Kidney (tissue), 14 donors: ENCODE data around the gene SIRPA. TPM values are rescaled to one million over a fixed set of nuclear protein-coding genes. Genes with fewer than 3 reads are reported as not detected.

Experiments used
- DNase-seq, 5 donors: peaks; one replicate each; pipeline ENCODE4 v3.0.0-alpha.2; 2013 to 2020
- FAIRE-seq: peaks from 2 replicates; lab custom pipeline; 2012; peaks lifted over from hg19 to GRCh38; lab: Jason Lieb, UNC
- H3K27ac ChIP-seq, 2 donors: one replicate each; pipeline ENCODE4 v1.7.0; 2013; ENCODE audit warnings: low read depth in 2 of 2, low read length in 2 of 2, inconsistent platforms in 1 of 2
- H3K27me3 ChIP-seq: one replicate; pipeline ENCODE4 v1.7.1; 2013; ENCODE audit warnings: low read length, inconsistent platforms; ENCODE audit not compliant: control insufficient read depth, insufficient read depth
- H3K36me3 ChIP-seq, 3 donors: one replicate each; pipeline versions ENCODE4 v1.7.0 to v1.7.1; 2013; ENCODE audit warnings: low read length in 3 of 3, control low read depth in 1 of 3, inconsistent platforms in 1 of 3; ENCODE audit not compliant: insufficient read depth in 3 of 3, control insufficient read depth in 2 of 3
- H3K4me1 ChIP-seq, 3 donors: one replicate each; pipeline versions ENCODE4 v1.7.0 to v1.7.1; 2013; ENCODE audit warnings: low read length in 3 of 3, inconsistent platforms in 1 of 3, low read depth in 1 of 3; ENCODE audit not compliant: control insufficient read depth in 2 of 3, insufficient read depth in 2 of 3
- H3K4me3 ChIP-seq, 3 donors: one replicate each; pipeline versions ENCODE4 v1.7.0 to v1.8.1; 2013; ENCODE audit warnings: low read length in 3 of 3, control low read depth in 1 of 3, inconsistent platforms in 1 of 3
- H3K9ac ChIP-seq, 3 donors: one replicate each; pipeline versions ENCODE4 v1.7.0 to v1.7.1; 2013; ENCODE audit warnings: low read length in 3 of 3, control low read depth in 1 of 3, inconsistent platforms in 1 of 3
- H3K9me3 ChIP-seq, 3 donors: one replicate each; pipeline versions ENCODE4 v1.7.0 to v1.7.1; 2013; ENCODE audit warnings: low read length in 3 of 3, control low read depth in 1 of 3, inconsistent platforms in 1 of 3; ENCODE audit not compliant: control insufficient read depth in 2 of 3, insufficient read depth in 1 of 3
- CTCF ChIP-seq: IDR thresholded peaks from 3 replicates; pipeline ENCODE4 v1.5.1; 2012; ENCODE audit warnings: mild to moderate bottlenecking, moderate library complexity, borderline replicate concordance; ENCODE audit not compliant: insufficient read depth; ENCODE audit errors: extremely low read depth
- intact Hi-C: fragments of 100-400 bp; cut with DNase I; formaldehyde crosslinking; loops from one replicate; pipeline ENCODE4 v1.11.1; 2022
- polyA plus RNA-seq: library from polyadenylated mRNA; stranded (reverse); fragments of 350-450 nt; fragmentation: Illumina TruSeq; extraction: RNeasy Lipid Tissue Mini Kit (QIAGEN cat#74804); gene quantifications from one replicate; pipeline ENCODE4 v1.2.3, GENCODE V29; 2014; ENCODE audit warnings: low read depth, low replicate concordance; ENCODE audit not compliant: insufficient read depth
- total RNA-seq: library from RNA; stranded (reverse); fragmentation: NEBNext Ultra II Directional; extraction: Animal tissue kit (Norgen Biotek cat#: 25700); gene quantifications from one replicate; pipeline ENCODE4 v1.2.1, GENCODE V29; 2021
- donor health status: control.
- donor health status: control.
- donor health status: control.
- donor health status: control.
- donor health status: control.
- donor health status: DM: yes; HTN: yes; CAD: no.
- donor health status: Normal renal cell carcinoma (clear cell type).

SIRPA gene
- total and polyA plus RNA-seq, 2 donors from 2014 or later = 24.7 to 46.6 TPM

GRCh38 chr20:1950836-1951235 is 55.6 kb downstream of the SIRPA start:
- FAIRE-seq (no peak), DNase-seq (no peak)
- no peak for TF ChIP-seq CTCF
- no peaks in the 10 kb centered on the region for H3K9me3 ChIP-seq
- intact Hi-C loops = no loop called here
- H3K27ac ChIP-seq = no peak overlapping the region
- H3K4me3 ChIP-seq = no peak overlapping the region
- H3K9ac ChIP-seq = no peak overlapping the region
- H3K36me3 ChIP-seq = no peaks in the 10 kb centered on the region
- H3K4me1 ChIP-seq = peaks cover 0 to 6% (median 0%) of the 10 kb centered on the region in 3 donors
- H3K27me3 ChIP-seq = peaks cover 2% of the 10 kb centered on the region

GRCh38 chr20:1951436-1952115 is 56.4 kb downstream of the SIRPA start:
- intact Hi-C loops = no loop called here
- H3K9ac ChIP-seq = no peak overlapping the region
- DNase-seq = no peak
- no peaks in the 10 kb centered on the region for H3K36me3 ChIP-seq
- H3K9me3 ChIP-seq = no peaks in the 10 kb centered on the region
- H3K27me3 ChIP-seq = no peaks in the 10 kb centered on the region
- peaks cover 0 to 5% (median 0%) of the 10 kb centered on the region in 3 donors for H3K4me1 ChIP-seq
- no peak overlapping the region for H3K4me3 ChIP-seq
- H3K27ac ChIP-seq = no peak overlapping the region
- no peak for FAIRE-seq
- TF ChIP-seq CTCF = no peak

- Histone ChIP-seq H3K27me3 (no peaks in the 10 kb centered on the region), H3K9ac (no peak overlapping the region), H3K9me3 (no peaks in the 10 kb centered on the region), H3K27ac (no peak overlapping the region), H3K4me1 (no peaks in the 10 kb centered on the region), H3K4me3 (no peak overlapping the region), H3K36me3 (no peaks in the 10 kb centered on the region)
- FAIRE-seq (no peak), DNase-seq (no peak)
- intact Hi-C loops = no loop called here
- TF ChIP-seq CTCF = no peak
These were observed 57.7 kb downstream of the SIRPA start for GRCh38 chr20:1952737-1953530.
